HUES6 (cell line): Measurements from ENCODE around the gene GMDS.
A peak's percentile ranks its signal among the peaks of the same experiment; 100 is the strongest.

Experiments
- H3K27ac ChIP-seq: 2 replicates; pipeline ENCODE4 v1.7.0; 2013; ENCODE audit warnings: low read depth, mild to moderate bottlenecking, low read length, inconsistent platforms
- H3K27me3 ChIP-seq: 2 replicates; pipeline ENCODE4 v1.6.1; 2013; ENCODE audit warnings: low read length; ENCODE audit not compliant: control insufficient read depth, insufficient read depth
- H3K36me3 ChIP-seq: 2 replicates; pipeline ENCODE4 v1.6.1; 2013; ENCODE audit warnings: low read length; ENCODE audit not compliant: control insufficient read depth, insufficient read depth
- H3K4me1 ChIP-seq: 2 replicates; pipeline ENCODE4 v1.6.1; 2013; ENCODE audit warnings: low read length; ENCODE audit not compliant: control insufficient read depth, insufficient read depth
- H3K4me3 ChIP-seq: 2 replicates; pipeline ENCODE4 v1.5.1; 2013; ENCODE audit warnings: low read depth, low read length
- H3K9ac ChIP-seq: one replicate; pipeline ENCODE4 v1.6.1; 2013; ENCODE audit warnings: mild to moderate bottlenecking, low read length
- H3K9me3 ChIP-seq: 2 replicates; pipeline ENCODE4 v1.6.1; 2013; ENCODE audit warnings: low read depth, low read length; ENCODE audit not compliant: control insufficient read depth, insufficient read depth

GMDS gene

DNA sequence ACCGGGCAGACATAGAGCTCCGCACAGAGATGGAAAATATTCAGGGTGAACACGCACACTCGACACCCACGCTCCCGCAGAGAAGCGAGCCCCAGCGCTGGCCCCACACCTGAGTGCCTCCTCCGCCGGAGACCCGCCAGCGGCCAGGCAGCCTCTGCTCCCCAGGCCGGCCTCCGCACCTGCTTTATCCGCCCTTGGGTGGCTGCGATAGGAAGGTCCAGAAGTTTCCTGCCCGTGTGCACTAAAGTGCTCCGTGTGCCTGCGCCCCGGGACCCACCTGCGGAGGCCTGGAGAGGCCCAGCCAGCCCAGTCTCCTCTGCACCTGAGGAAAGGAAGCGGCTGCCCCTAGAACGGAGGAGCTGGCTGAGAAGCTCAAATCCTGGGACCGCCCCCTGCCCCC lies 646.5 kb downstream of the GMDS start:
- H3K36me3 ChIP-seq = no peaks in the 10 kb centered on the region
- H3K9ac ChIP-seq = no peak overlapping the region
- H3K4me3 ChIP-seq = no peak overlapping the region
- peaks cover 67% of the 10 kb centered on the region for H3K27me3 ChIP-seq
- H3K4me1 ChIP-seq = peaks cover 16% of the 10 kb centered on the region
- H3K9me3 ChIP-seq = no peaks in the 10 kb centered on the region
- H3K27ac ChIP-seq = no peak overlapping the region

DNA sequence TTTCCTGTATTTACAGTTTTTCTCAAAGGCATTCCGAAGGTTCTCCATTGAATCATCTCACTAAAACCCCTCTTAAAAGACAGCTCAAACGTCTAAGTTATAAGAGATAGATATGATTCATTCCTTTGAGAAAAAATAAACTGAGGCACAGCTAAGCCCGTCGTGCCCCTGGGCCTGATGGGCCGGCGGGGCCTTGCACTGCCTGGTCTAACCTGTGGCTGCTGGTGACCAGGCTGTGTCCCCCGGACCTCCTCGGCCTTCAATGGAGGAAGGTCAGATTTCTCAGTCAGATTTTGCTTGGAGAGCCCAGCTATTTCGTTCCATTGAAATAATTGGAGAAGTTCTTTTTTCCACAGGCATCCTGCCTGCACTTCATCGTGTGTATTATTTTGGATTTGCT lies 647.0 kb downstream of the GMDS start:
- no peaks in the 10 kb centered on the region for H3K9me3 ChIP-seq
- no peak overlapping the region for H3K9ac ChIP-seq
- H3K4me3 ChIP-seq = no peak overlapping the region
- H3K4me1 ChIP-seq = peaks cover 16% of the 10 kb centered on the region
- peaks cover 67% of the 10 kb centered on the region for H3K27me3 ChIP-seq
- H3K36me3 ChIP-seq = no peaks in the 10 kb centered on the region
- no peak overlapping the region for H3K27ac ChIP-seq

DNA sequence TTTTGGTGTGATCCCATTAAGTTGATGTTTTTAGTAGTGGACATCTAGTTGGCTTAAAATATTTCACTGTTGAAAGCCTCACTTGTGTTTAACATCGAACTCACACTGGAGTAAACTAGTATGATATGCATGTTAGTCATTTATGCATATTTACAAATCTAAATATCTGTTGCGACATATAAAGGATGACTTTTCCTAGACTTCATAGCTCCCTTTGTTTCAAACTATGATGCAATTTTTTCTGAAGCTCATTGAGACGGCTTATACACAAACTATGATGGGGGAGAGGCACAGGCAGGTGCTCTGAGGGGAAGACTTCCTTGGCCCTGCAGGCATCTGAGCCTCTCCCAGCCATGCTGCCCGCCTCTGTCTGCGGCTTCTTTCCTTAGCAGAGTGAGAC lies 647.5 kb downstream of the GMDS start:
- no peak overlapping the region for H3K9ac ChIP-seq
- no peaks in the 10 kb centered on the region for H3K9me3 ChIP-seq
- H3K4me3 ChIP-seq = no peak overlapping the region
- H3K27ac ChIP-seq = no peak overlapping the region
- H3K27me3 ChIP-seq = peaks cover 64% of the 10 kb centered on the region
- peaks cover 16% of the 10 kb centered on the region for H3K4me1 ChIP-seq
- H3K36me3 ChIP-seq = no peaks in the 10 kb centered on the region

DNA sequence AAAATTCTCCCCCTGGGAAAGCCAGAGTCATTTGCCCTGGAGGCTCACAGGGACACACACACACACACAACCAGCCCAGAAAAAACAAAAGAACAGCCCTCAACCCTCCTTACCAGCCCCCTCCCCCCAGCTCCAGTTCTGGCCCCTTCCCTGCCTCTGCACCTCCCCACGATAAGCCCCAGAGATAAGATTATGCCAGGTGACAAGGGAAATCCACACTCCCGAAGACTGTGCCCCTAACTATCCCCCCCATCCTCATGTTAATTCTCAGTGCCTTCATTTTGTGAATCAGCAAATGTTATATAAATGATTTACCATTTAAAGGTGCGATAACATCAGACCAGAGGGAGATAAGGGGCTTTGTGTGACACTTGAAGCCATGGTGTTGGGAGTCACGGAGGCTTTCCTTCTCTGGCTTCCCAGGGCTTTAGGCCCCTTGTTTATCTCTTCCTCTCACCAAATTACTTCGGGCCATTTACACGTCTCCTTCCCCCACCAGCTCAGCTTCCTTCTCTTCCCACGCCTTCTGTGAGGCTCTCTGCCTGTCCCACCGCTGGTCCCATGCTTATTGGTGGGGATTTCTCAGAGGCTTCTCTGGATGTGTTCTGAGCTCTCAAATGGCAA lies 648.2 kb downstream of the GMDS start:
- Histone ChIP-seq H3K9me3 (no peaks in the 10 kb centered on the region), H3K4me3 (no peak overlapping the region), H3K9ac (no peak overlapping the region), H3K36me3 (no peaks in the 10 kb centered on the region), H3K4me1 (peaks cover 16% of the 10 kb centered on the region), H3K27ac (no peak overlapping the region), H3K27me3 (peaks cover 57% of the 10 kb centered on the region)

DNA sequence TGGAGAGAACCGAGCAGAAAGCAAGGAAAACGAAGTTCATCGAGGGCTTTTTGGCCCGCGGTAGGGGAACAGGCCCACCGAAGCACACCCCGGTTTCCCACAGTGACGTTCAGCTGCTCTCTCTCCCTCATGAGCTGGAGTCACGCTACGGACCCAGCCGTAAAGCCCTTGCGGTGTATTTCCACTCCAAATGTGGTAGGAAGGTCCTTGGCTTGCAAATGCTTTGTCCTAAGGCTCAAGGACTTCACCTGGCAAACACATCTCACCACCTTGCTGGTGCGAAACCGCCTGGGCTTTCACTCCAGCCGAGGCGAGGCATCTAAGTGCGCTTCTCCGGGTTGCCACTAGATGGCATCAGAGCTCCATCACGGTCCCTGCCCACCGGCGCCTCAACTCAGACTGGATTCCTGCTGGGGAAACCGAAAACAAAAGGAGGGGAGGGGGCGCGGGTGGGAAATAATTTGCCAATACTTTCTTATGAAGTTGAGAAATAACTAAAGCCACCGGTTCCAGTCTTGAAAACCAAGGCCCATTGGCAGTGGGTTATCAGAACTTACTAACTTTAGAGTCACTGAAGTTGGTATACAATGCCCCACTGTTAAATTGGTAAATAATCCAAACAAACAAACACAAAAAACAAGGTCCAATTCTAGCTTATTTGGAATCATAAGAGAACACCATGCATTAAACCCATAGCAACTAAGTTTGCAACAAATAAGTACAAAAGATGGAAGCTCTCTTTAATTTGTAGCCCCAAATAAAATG lies 649.1 kb downstream of the GMDS start:
- no peaks in the 10 kb centered on the region for H3K9me3 ChIP-seq
- H3K27ac ChIP-seq = no peak overlapping the region
- H3K4me1 ChIP-seq = peaks cover 16% of the 10 kb centered on the region
- H3K9ac ChIP-seq = no peak overlapping the region
- no peaks in the 10 kb centered on the region for H3K36me3 ChIP-seq
- H3K4me3 ChIP-seq = peak overlapping the region; percentile 16; the same call in 1 of the 2 replicates
- H3K27me3 ChIP-seq = peaks cover 50% of the 10 kb centered on the region

DNA sequence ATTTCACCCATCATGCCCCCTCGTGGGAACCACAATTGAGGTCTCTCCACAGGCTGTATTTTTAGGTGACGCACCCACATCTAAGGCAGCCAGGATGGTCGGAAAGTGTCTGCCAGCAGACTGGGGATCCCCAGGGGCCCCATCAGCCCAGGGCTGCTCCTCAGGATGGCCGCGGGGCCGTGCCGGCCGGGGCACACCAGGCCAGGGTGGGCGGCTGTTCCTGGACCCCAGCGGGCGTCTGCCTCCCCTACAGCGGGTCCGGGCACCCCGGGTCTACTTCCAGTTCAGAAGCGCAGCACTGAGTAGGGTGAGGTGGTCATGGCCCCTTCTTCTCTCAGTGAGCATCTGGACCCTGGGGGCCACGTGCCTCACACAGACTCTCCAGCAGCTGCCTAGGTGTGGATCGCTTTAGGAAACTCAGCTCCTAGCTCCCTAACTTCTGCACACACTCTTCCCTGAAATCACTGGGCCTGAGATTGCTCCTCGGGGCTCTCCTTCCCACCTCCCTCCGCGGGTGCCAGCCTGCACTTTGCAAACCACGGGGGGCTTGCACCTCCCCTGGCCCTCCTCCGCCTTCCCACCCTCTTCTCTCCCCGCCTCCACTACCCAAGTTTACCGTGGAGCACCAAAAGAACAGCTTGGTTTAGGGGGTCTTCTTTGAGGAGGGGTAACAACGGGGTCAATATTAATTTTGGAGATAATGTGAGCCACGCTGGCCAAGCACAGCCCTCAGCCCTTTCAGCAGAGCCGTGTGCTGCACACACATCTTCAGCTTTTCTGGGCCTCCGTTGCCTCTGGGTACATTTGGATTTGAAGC lies 649.9 kb downstream of the GMDS start:
- no peaks in the 10 kb centered on the region for H3K36me3 ChIP-seq
- no peak overlapping the region for H3K27ac ChIP-seq
- no peaks in the 10 kb centered on the region for H3K9me3 ChIP-seq
- H3K9ac ChIP-seq = no peak overlapping the region
- peaks cover 16% of the 10 kb centered on the region for H3K4me1 ChIP-seq
- H3K27me3 ChIP-seq = peaks cover 42% of the 10 kb centered on the region
- peak overlapping the region; percentile 16; the same call in 1 of the 2 replicates for H3K4me3 ChIP-seq

DNA sequence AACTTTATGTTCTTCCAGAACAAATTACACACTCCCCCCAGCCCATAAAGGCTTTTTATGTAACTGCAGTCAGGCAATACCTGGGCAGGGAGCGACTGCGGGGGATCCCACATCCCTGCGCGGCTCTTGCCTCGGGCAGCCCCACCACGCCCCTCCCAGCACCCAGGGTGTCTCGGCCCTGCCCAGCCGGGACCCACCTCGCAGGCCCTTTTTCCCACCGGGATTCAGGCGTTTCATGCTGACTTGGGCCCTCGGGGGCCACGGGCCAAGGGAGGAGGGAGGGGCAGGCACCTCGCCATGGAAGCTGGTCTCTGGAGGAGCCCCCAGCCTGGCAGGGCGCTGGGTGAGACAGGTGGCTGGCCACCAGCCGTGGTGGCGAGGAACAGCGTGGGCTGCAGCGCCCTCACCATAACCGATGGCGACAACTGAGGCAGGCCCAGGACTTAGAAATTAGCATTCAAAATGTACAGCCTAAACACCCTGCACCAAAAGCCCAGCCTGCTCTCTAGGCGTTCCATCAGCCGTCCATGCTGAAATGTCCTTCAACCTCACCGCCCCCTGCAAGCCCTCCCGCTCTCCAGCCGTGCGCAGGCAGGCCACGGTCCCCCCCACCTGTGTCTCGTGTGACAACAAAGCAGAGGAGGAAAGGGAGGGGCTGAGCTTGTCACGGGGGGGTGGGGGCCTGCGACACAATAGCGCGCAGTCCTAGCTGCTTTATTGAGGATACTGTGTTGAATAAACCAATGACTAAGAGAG lies 650.8 kb downstream of the GMDS start:
- Histone ChIP-seq H3K4me3 (no peak overlapping the region), H3K9ac (no peak overlapping the region), H3K9me3 (no peaks in the 10 kb centered on the region), H3K36me3 (no peaks in the 10 kb centered on the region), H3K27me3 (peaks cover 37% of the 10 kb centered on the region), H3K27ac (no peak overlapping the region), H3K4me1 (peaks cover 16% of the 10 kb centered on the region)

DNA sequence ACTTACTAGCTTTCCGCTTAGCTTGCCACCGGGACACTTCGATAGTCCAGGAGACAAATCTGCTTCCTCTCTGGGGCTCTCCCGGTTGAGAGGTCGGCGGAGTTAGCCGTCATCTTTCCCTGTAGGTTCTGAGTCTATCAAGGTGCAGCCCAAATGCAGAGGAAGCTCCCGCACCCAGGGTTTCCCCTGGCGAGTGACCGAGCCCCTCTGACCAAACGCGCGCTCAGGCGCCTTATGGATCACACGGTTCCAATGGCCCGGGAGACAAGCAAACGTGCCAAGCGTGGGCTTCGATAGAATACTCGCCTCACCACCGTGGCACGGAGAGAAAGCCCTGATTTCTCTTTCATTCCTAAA lies 651.5 kb downstream of the GMDS start:
- no peak overlapping the region for H3K9ac ChIP-seq
- H3K36me3 ChIP-seq = no peaks in the 10 kb centered on the region
- no peak overlapping the region for H3K27ac ChIP-seq
- no peak overlapping the region for H3K4me3 ChIP-seq
- peaks cover 16% of the 10 kb centered on the region for H3K4me1 ChIP-seq
- no peaks in the 10 kb centered on the region for H3K9me3 ChIP-seq
- peaks cover 32% of the 10 kb centered on the region for H3K27me3 ChIP-seq

DNA sequence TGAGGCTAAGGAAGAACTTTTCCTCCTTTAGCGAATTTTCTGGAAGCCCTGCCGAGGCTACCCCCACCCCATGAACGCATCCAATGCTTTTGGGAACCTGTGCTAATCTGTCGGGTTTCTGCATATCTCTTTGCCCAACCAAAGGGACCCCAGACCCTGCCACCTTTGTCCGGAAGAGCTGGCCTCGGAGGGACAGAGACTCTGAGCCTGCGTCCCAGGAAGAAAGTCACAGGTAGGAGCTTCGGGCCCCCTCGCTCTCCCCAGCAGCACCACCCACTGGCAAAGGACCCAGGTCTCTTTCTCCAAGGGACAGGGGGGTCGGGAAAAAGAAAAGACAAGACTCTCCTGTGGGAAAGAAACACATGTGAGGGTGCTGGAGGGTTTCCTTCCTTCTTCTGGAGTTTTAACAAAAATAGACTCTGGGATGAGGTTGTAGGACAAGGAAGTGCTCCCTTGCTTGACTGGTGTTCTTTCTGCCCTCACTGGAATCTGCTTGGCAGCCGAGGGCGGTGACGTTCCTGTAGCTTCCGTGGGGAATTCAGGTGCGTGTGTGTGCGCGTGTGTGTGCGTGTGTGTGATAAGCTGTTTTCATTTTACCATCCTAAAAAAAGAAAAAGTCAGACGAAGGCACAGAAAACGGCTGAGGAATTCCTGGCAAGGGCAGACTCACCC lies 652.0 kb downstream of the GMDS start:
- Histone ChIP-seq H3K9me3 (no peaks in the 10 kb centered on the region), H3K9ac (no peak overlapping the region), H3K4me1 (peaks cover 16% of the 10 kb centered on the region), H3K27me3 (peaks cover 31% of the 10 kb centered on the region), H3K36me3 (no peaks in the 10 kb centered on the region), H3K4me3 (no peak overlapping the region), H3K27ac (no peak overlapping the region)

DNA sequence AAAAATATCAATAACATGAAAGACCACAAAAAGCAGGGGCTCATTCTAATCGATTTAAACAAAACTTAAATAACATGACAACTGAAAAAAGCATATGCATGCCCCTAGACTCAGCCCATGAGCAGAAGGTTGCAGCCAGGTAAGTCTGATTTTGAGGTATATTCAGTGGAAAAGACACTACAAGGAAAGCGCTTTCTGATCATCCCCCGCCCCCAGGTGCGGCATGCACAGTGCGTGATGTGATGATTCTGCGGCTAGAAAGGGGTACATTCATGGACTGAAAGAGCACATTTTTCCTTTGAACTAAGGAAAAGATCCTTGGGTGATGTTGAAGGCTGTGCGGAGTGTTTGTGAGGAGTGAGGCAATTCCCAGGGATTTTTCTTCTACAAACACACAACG lies 652.6 kb downstream of the GMDS start:
- Histone ChIP-seq H3K9me3 (no peaks in the 10 kb centered on the region), H3K4me3 (no peak overlapping the region), H3K27me3 (peaks cover 27% of the 10 kb centered on the region), H3K36me3 (no peaks in the 10 kb centered on the region), H3K27ac (no peak overlapping the region), H3K4me1 (peaks cover 14% of the 10 kb centered on the region), H3K9ac (no peak overlapping the region)
